Ovary (tissue), 3 donors: ENCODE data around the gene TC2N.

Experiments used
- CTCF ChIP-seq, 3 donors: fragments of 450-650 bp in 2 of 3; fragments of 200-600 bp in 1 of 3; IDR thresholded peaks; one replicate each; pipeline versions ENCODE4 v1.5.1 to v1.8.0; 2016 to 2022; ENCODE audit warnings: antibody characterized with exemption in 3 of 3, mild to moderate bottlenecking in 1 of 3
- POLR2A ChIP-seq: fragments of 450-650 bp; IDR thresholded peaks from one replicate; pipeline ENCODE4 v1.6.1; 2017; ENCODE audit warnings: antibody characterized with exemption, mild to moderate bottlenecking, moderate library complexity
- donor health status: DM: no; HTN: no; CAD: no.

GRCh38 chr14:91882776-91883175 lies 15.4 kb upstream of the TC2N start:
- TF ChIP-seq POLR2A: no peak
- no peak for TF ChIP-seq CTCF (IDR thresholded peaks at IDR 0.05)
